Medulla oblongata (tissue), 1 donor: ENCODE data around the gene RPL14.
"Not testable (repeated sequence)": the region's sequence is repeated elsewhere in the genome, so short reads cannot be mapped to it uniquely, and the experiment has no call there.

ENCODE experiments used
- DNase-seq: peaks from one replicate; pipeline ENCODE4 v3.0.0-alpha.2; 2015; ENCODE audit errors: extremely low spot score

The RPL14 gene

GRCh38 chr3:40462838-40463237 is 5.7 kb downstream of the RPL14 start:
- not testable (repeated sequence) for DNase-seq

GRCh38 chr3:40463579-40463978 is 6.4 kb downstream of the RPL14 start:
- no peak for DNase-seq

GRCh38 chr3:40464339-40465110 is 7.4 kb downstream of the RPL14 start:
- DNase-seq = no peak

GRCh38 chr3:40465111-40465407 is 7.9 kb downstream of the RPL14 start:
- DNase-seq = no peak

- no peak for DNase-seq
Observed at GRCh38 chr3:40465456-40465855, 8.3 kb downstream of the RPL14 start.

- no peak for DNase-seq
Observed at GRCh38 chr3:40468018-40468417, 10.9 kb downstream of the RPL14 start.

- no peak for DNase-seq
Observed at GRCh38 chr3:40470701-40471100, 13.6 kb downstream of the RPL14 start.

- DNase-seq = peak; percentile 75
Observed at GRCh38 chr3:40476478-40477470, 19.6 kb downstream of the RPL14 start, which contains the start of gene ZNF619. ZNF619 (plus strand) TSS chr3:40477122; CDS start chr3:40477980, 858 bp downstream.

GRCh38 chr3:40477666-40478065 is 20.5 kb downstream of the RPL14 start:
- peak; percentile 20 for DNase-seq

- no peak for DNase-seq
Observed at GRCh38 chr3:40487172-40487571, 30.0 kb downstream of the RPL14 start.

- no peak for DNase-seq
Observed at GRCh38 chr3:40490916-40491315, 33.8 kb downstream of the RPL14 start.

GRCh38 chr3:40494698-40495097 is 37.6 kb downstream of the RPL14 start:
- DNase-seq = no peak

- DNase-seq = no peak
Observed at GRCh38 chr3:40497288-40497687, 40.1 kb downstream of the RPL14 start.

- no peak for DNase-seq
Observed at GRCh38 chr3:40499952-40500351, 42.8 kb downstream of the RPL14 start.

- DNase-seq = no peak
Observed at GRCh38 chr3:40502034-40502433, 44.9 kb downstream of the RPL14 start.

GRCh38 chr3:40504636-40505430 is 47.7 kb downstream of the RPL14 start:
- DNase-seq = no peak

GRCh38 chr3:40505599-40506462 is 48.7 kb downstream of the RPL14 start, which contains the start of gene ZNF620:
ZNF620 (plus strand) TSS chr3:40506039; CDS start chr3:40506353, 314 bp downstream.
- peak; percentile 81 for DNase-seq

GRCh38 chr3:40511031-40511718 is 54.0 kb downstream of the RPL14 start:
- no peak for DNase-seq

GRCh38 chr3:40516201-40516600 is 59.1 kb downstream of the RPL14 start:
- no peak for DNase-seq

GRCh38 chr3:40518067-40518466 is 60.9 kb downstream of the RPL14 start:
- no peak for DNase-seq
